ENCODE measurements around the gene CDKAL1. TPM values are rescaled to one million over a fixed set of nuclear protein-coding genes. Genes with fewer than 3 reads are reported as not detected.

Gene CDKAL1
- total RNA-seq, 4 donors from 2014 or later: 11.8 to 21.4 (median 13.8) TPM

DNA sequence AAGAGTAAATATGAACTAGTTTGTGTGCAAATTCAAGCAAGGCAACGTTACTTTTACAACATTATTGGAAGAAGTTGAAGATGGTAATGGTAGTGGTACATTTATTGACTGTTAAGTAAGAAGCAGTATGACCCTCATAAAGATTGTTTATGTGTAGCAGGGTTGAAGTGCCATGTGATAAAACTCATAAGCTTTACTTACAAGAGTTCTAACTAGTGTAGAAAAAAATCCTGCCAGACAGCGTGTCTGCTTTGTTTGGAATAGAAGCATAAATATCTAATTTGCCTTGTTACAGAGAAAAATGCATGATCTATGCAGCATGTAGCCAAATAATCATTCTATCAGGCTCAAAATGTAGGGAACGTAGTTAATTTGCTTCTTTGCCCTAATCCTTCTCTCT, 608.5 kb downstream of the CDKAL1 start:
- no peak for DNase-seq (ENCODE audit: low spot score)
- no peak for ATAC-seq (ENCODE audit: low FRiP score)
- TF ChIP-seq, protein P1, sequence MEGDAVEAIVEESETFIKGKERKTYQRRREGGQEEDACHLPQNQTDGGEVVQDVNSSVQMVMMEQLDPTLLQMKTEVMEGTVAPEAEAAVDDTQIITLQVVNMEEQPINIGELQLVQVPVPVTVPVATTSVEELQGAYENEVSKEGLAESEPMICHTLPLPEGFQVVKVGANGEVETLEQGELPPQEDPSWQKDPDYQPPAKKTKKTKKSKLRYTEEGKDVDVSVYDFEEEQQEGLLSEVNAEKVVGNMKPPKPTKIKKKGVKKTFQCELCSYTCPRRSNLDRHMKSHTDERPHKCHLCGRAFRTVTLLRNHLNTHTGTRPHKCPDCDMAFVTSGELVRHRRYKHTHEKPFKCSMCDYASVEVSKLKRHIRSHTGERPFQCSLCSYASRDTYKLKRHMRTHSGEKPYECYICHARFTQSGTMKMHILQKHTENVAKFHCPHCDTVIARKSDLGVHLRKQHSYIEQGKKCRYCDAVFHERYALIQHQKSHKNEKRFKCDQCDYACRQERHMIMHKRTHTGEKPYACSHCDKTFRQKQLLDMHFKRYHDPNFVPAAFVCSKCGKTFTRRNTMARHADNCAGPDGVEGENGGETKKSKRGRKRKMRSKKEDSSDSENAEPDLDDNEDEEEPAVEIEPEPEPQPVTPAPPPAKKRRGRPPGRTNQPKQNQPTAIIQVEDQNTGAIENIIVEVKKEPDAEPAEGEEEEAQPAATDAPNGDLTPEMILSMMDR (IDR thresholded peaks at IDR 0.05): no peak

DNA sequence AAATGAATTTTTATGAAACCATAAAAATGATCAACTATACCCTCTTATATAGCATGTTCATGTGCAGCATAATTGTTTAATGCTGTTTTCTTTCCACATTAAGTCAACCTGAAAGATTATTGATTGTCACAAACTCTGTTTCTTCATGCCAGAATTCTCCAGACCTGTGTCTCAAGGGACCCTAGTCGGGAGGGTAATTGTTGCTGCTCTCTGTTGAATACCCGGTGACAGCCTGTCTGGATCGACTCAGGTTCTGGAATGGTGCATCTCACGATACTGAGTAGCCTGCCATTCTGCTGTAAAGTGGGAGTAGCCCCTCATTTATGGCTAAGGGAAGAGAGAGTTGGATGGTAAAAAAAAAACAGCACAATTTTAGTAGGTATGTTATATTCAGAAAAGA, 609.4 kb downstream of the CDKAL1 start:
- ATAC-seq (ENCODE audit: low FRiP score) (no peak), DNase-seq (ENCODE audit: low spot score) (no peak)
- TF ChIP-seq, protein P1 (IDR thresholded peaks at IDR 0.05): no peak

DNA sequence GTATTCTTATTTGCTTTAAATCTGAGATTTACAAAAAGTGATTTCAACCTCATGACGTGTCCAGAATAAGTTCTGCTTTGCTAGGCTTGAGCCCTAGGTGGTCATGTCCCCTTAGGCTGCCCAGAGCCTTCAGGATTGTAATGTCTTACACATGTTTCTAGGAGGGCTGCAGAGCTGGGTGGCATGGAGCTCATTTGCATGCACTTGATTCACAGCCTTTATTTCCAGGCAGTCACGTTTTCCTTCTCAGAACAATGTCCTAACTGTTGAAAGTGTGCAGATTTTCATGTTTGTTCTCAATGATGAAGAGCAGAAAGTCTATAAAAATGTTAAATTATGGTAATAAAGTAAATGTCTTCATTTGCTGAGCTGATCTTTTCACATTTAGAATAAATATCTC, 610.7 kb downstream of the CDKAL1 start:
- DNase-seq (ENCODE audit: low spot score) (no peak), ATAC-seq (ENCODE audit: low FRiP score) (no peak)
- TF ChIP-seq, protein P1 (IDR thresholded peaks at IDR 0.05): no peak

DNA sequence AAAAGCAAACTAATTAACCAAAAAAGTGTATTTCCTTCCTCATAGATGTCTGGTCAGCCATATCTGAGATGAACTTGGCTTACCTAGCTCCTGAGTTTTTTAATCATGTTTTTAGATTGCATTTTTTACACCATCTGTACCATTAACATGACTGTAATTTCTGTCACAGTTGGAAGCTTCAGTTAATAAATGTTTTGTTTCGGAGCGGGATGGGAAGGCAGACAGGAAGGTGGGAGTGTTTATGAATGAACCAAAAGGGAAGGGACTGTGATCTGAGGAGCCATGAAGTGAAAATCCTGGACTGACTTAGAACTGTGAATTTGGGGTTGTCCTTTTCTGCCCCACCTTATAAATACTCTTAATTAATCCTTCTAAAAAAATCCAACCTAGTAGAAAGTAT, 613.7 kb downstream of the CDKAL1 start:
- TF ChIP-seq, protein P1 (IDR thresholded peaks at IDR 0.05): no peak
- DNase-seq (ENCODE audit: low spot score) (no peak), ATAC-seq (ENCODE audit: low FRiP score) (no peak)

DNA sequence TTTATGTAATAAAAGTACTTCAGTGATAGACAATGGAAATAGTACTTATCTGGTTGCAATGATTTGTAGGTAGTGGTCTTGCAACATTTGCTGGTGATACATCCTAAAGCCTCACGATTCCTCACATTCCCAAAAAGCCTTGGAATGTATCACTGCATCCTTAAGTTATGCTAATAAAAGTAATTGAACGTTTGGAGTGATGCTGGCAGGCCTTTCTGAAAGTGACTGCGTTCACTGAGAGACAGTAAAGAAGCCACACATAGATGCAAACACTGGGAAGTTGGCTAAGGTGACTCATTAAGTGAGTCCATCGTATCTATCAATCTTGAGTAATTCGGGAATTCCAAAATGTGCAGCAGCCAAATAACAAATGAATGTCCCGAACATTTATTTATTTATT, 615.2 kb downstream of the CDKAL1 start:
- ATAC-seq (ENCODE audit: low FRiP score) (no peak), DNase-seq (ENCODE audit: low spot score) (no peak)
- TF ChIP-seq, protein P1 (IDR thresholded peaks at IDR 0.05): no peak

DNA sequence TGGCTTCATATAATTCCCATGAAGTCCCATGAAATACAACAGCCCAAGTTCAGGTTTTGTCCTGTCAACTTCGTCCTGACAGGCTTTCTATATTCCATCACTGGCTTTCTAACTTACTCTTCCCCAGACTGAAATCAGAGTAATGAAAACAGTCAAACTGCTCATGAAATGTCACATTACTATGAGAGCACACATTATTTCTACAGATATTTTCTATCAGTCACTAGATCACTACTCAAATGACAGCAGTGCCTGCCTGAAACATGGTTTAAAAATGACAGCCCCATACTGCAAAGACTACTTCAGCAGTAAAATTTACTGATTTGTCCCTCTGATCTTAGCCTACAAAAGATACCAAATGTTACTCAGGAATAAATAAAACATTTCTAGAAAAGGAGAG, 616.4 kb downstream of the CDKAL1 start:
- no peak for DNase-seq (ENCODE audit: low spot score)
- TF ChIP-seq, protein P1 (IDR thresholded peaks at IDR 0.05): no peak
- no peak for ATAC-seq (ENCODE audit: low FRiP score)

DNA sequence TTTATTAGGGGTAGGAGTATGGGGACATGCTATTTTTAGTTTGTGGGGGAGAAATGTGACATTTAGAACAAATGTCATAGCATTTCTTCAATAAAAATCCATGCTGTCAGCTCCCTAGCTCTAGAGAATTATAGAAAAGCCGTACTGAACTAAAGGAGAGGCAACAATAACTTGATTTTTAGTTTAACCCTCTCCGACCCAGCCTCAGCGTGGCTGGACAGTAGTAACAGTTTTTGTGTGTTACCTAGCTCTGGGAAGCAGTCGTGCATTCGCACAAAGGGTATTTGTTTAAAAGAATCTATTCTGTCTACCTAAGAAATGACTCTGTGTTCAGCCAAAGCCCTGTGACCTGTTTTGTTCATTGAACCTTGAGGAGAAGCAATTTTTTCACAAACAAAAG, 616.9 kb downstream of the CDKAL1 start:
- TF ChIP-seq, protein P1 (IDR thresholded peaks at IDR 0.05): no peak
- ATAC-seq (ENCODE audit: low FRiP score) (no peak), DNase-seq (ENCODE audit: low spot score) (no peak)

All from omental fat pad (tissue), 4 donors.